Measurements from ENCODE around the gene TNS3.

GRCh38 chr7:47236480-47237129 lies 345.3 kb downstream of the TNS3 start:
- TF ChIP-seq POLR2A (IDR thresholded peaks at IDR 0.05; ENCODE audit: extremely low read depth, insufficient read length) (no peak), CTCF (IDR thresholded peaks at IDR 0.05; ENCODE audit: low read depth, low read length) (no peak), MYC (IDR thresholded peaks at IDR 0.05; ENCODE audit: low read depth, low read length) (no peak)
